ENCODE measurements around the gene BRD1. TPM values are rescaled to one million over a fixed set of nuclear protein-coding genes. Genes with fewer than 3 reads are reported as not detected.

Gene BRD1
- total RNA-seq, 1 experiment from 2014 or later, result 19.1 TPM

GRCh38 chr22:49738566-49738965 lies 89.1 kb downstream of the BRD1 start:
- DNase-seq (no peak), ATAC-seq (no peak)
- TF ChIP-seq CTCF (conservative IDR thresholded peaks at IDR 0.05; ENCODE audit: low read depth, low read length) (no peak), EZH2 (IDR thresholded peaks at IDR 0.05; ENCODE audit: low read length, unreplicated experiment) (no peak), EZH2phosphoT487 (IDR thresholded peaks at IDR 0.05; ENCODE audit: borderline replicate concordance, low read length) (no peak)
- H3F3A ChIP-seq (ENCODE audit: low read length, unreplicated experiment), result no peaks in the 10 kb centered on the region
- H3K27ac ChIP-seq (ENCODE audit: low read length), result no peak overlapping the region
- peaks cover 32% of the 10 kb centered on the region for H3K27me3 ChIP-seq (ENCODE audit: low read length)
- no TSS peak for BruUV-seq (replicated peaks)
- no peak overlapping the region for H2AFZ ChIP-seq (ENCODE audit: low read length)
- H3K9ac ChIP-seq (ENCODE audit: low read length), result no peak overlapping the region
- POLR2A ChIA-PET (ENCODE audit: unreplicated experiment), result no interaction called here
- intact Hi-C loops (cut with micrococcal nuclease), result no loop called here
- no peaks in the 10 kb centered on the region for H3K9me2 ChIP-seq (replicated peaks; ENCODE audit: low read length)
- H4K20me1 ChIP-seq (ENCODE audit: low read length), result no peaks in the 10 kb centered on the region
- no peaks in the 10 kb centered on the region for H3K36me3 ChIP-seq (ENCODE audit: low read depth, low read length)
- H3K79me2 ChIP-seq (ENCODE audit: low read length), result no peaks in the 10 kb centered on the region
- CTCF ChIA-PET, result no interaction called here
- H3K4me3 ChIP-seq (ENCODE audit: low read length), result no peak overlapping the region
- no peaks in the 10 kb centered on the region for H3K4me1 ChIP-seq (ENCODE audit: insufficient read depth, low read length)
- H3K4me2 ChIP-seq (ENCODE audit: low read length), result no peak overlapping the region
- no peaks in the 10 kb centered on the region for H3K9me3 ChIP-seq (ENCODE audit: low read length)

GRCh38 chr22:49738006-49738405 lies 89.7 kb downstream of the BRD1 start:
- H3K9ac ChIP-seq (ENCODE audit: low read length), result no peak overlapping the region
- POLR2A ChIA-PET (ENCODE audit: unreplicated experiment), result no interaction called here
- H2AFZ ChIP-seq (ENCODE audit: low read length), result no peak overlapping the region
- H4K20me1 ChIP-seq (ENCODE audit: low read length), result no peaks in the 10 kb centered on the region
- no peak overlapping the region for H3K27ac ChIP-seq (ENCODE audit: low read length)
- ATAC-seq, result no peak
- no peak overlapping the region for H3K4me2 ChIP-seq (ENCODE audit: low read length)
- peaks cover 37% of the 10 kb centered on the region for H3K27me3 ChIP-seq (ENCODE audit: low read length)
- no peak for TF ChIP-seq EZH2phosphoT487 (IDR thresholded peaks at IDR 0.05; ENCODE audit: borderline replicate concordance, low read length)
- no peak for TF ChIP-seq EZH2 (IDR thresholded peaks at IDR 0.05; ENCODE audit: low read length, unreplicated experiment)
- TF ChIP-seq CTCF (conservative IDR thresholded peaks at IDR 0.05; ENCODE audit: low read depth, low read length), result no peak
- H3K4me1 ChIP-seq (ENCODE audit: insufficient read depth, low read length), result no peaks in the 10 kb centered on the region
- no peaks in the 10 kb centered on the region for H3K36me3 ChIP-seq (ENCODE audit: low read depth, low read length)
- no peaks in the 10 kb centered on the region for H3K79me2 ChIP-seq (ENCODE audit: low read length)
- CTCF ChIA-PET, result no interaction called here
- H3K9me2 ChIP-seq (replicated peaks; ENCODE audit: low read length), result no peaks in the 10 kb centered on the region
- H3K4me3 ChIP-seq (ENCODE audit: low read length), result no peak overlapping the region
- no peaks in the 10 kb centered on the region for H3K9me3 ChIP-seq (ENCODE audit: low read length)
- intact Hi-C loops (cut with micrococcal nuclease), result no loop called here
- BruUV-seq (replicated peaks), result no TSS peak
- H3F3A ChIP-seq (ENCODE audit: low read length, unreplicated experiment), result no peaks in the 10 kb centered on the region
- no peak for DNase-seq

GRCh38 chr22:49737101-49737551 lies 90.5 kb downstream of the BRD1 start:
- intact Hi-C loops (cut with micrococcal nuclease), result no loop called here

More at GRCh38 chr22:49737101-49737551, 90.5 kb downstream of the BRD1 start:
- no peak for DNase-seq
- no peaks in the 10 kb centered on the region for H3K9me2 ChIP-seq (replicated peaks; ENCODE audit: low read length)
- BruUV-seq (replicated peaks), result no TSS peak
- ChIA-PET POLR2A (ENCODE audit: unreplicated experiment) (no interaction called here), CTCF (no interaction called here)
- no peaks in the 10 kb centered on the region for H3K9me3 ChIP-seq (ENCODE audit: low read length)
- no peak for ATAC-seq
- no peak overlapping the region for H3K4me3 ChIP-seq (ENCODE audit: low read length)
- no peak overlapping the region for H2AFZ ChIP-seq (ENCODE audit: low read length)
- TF ChIP-seq EZH2 (IDR thresholded peaks at IDR 0.05; ENCODE audit: low read length, unreplicated experiment) (no peak), EZH2phosphoT487 (IDR thresholded peaks at IDR 0.05; ENCODE audit: borderline replicate concordance, low read length) (no peak), CTCF (conservative IDR thresholded peaks at IDR 0.05; ENCODE audit: low read depth, low read length) (no peak)
- H3K9ac ChIP-seq (ENCODE audit: low read length), result no peak overlapping the region
- H3K36me3 ChIP-seq (ENCODE audit: low read depth, low read length), result no peaks in the 10 kb centered on the region
- no peak overlapping the region for H3K4me2 ChIP-seq (ENCODE audit: low read length)
- H3F3A ChIP-seq (ENCODE audit: low read length, unreplicated experiment), result no peaks in the 10 kb centered on the region
- no peaks in the 10 kb centered on the region for H3K79me2 ChIP-seq (ENCODE audit: low read length)
- no peak overlapping the region for H3K27ac ChIP-seq (ENCODE audit: low read length)
- peaks cover 40% of the 10 kb centered on the region for H3K27me3 ChIP-seq (ENCODE audit: low read length)
- no peaks in the 10 kb centered on the region for H4K20me1 ChIP-seq (ENCODE audit: low read length)
- no peaks in the 10 kb centered on the region for H3K4me1 ChIP-seq (ENCODE audit: insufficient read depth, low read length)
